ENCODE results near the gene KCNK18.

- TF ChIP-seq TAF1 (IDR thresholded peaks at IDR 0.05; ENCODE audit: borderline replicate concordance, low read depth, low read length) (no peak), POLR2AphosphoS5 (IDR thresholded peaks at IDR 0.05; ENCODE audit: low read depth, low read length) (no peak)
These were observed 25.8 kb downstream of the KCNK18 start for GRCh38 chr10:117222976-117223692.
